HG02840 (cell line): Measurements from ENCODE around the gene WNT11.

Source experiments
- ATAC-seq: cut with Tn5 transposase; IDR thresholded peaks from one replicate; pipeline ENCODE4 v1.9.1; 2021; ENCODE audit warnings: mild to moderate bottlenecking, moderate library complexity, moderate number of reproducible peaks; ENCODE audit not compliant: unreplicated experiment, low FRiP score

Gene WNT11

GRCh38 chr11:76159303-76159937 is 46.9 kb downstream of the WNT11 start:
- no peak for ATAC-seq

DNA sequence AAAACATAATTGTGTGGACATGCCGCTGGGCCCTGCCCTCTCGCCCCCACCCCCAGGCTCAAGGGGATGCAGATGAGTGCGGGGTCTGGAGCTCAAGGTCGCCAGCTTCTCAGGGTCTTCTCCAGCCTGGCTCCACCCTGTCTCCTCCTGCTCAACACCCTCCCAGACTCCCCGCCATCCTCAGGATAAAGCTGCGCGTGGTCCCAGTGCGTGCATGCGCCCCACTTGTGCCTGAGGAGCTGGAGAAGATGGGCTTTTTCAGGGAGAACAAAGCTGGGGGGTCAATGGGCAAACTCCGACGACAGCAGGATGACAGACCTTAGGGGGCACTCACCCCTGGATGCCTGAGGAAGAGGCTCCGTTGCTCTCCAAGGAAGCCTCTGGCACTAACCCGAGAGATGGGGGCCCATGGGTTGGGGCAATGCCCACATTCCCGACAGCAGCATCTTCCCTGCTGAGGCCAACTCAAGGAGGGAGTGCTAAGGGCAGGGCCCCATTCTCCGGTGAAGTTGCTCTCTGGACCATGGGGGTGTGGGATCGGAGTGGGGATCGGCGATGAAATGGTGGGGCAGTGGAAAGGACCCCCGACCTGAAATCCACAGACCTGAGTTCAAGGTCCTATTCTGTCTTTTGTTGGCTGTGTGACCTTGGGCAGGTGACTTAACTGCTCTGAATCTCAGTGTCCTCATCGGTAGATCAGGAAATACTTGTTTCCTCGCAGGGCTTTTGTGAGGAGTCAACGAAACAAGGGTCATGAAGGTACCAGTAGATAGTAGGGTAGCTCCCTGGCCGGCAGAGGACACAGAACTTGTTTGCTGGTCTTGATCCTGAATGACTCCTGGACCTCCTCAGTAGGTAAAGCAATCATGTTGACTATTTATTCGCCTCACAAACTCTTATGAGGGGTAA is 47.7 kb downstream of the WNT11 start:
- ATAC-seq, result no peak

- ATAC-seq, result no peak
Observed at GRCh38 chr11:76157891-76158290, 48.4 kb downstream of the WNT11 start.

- ATAC-seq, result no peak
Observed at GRCh38 chr11:76156971-76157427, 49.3 kb downstream of the WNT11 start.

DNA sequence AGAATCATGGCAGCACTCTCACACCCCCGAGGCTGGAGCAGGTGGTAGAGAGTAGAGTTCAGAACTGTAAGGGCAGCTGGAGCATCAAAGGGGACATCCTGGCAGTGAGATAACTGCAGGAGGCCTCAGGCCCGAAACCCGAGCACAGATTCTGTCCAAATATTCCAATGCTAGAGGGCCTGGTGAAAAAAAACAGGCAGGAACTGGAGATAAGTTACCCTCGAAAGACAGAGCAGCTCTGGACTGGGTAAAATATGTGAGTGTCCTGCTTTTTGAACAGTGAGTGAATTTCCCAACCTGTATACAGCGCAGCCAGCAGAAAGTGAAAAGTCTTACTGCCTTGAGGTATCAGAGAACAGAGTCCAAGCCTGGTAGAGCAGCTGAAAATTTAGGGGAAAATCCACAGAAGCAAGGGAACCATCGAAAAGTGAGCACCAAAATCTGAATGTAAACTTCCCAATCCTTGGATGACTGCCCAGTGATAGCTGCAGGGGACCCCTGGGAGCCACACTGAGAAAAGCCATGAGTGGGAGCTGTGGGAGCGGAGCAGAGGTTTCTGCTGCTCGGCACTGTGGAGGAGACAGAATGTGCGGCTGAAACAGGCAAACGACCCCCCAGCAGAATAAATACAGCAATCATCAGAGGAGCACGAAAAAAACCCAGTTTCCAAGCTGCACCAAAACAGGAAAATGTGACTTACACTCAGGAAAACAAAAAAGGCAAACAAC is 50.6 kb downstream of the WNT11 start:
- ATAC-seq, result no peak

- no peak for ATAC-seq
Observed at GRCh38 chr11:76153571-76153923, 52.8 kb downstream of the WNT11 start.

- ATAC-seq, result no peak
Observed at GRCh38 chr11:76152741-76153570, 53.3 kb downstream of the WNT11 start.

DNA sequence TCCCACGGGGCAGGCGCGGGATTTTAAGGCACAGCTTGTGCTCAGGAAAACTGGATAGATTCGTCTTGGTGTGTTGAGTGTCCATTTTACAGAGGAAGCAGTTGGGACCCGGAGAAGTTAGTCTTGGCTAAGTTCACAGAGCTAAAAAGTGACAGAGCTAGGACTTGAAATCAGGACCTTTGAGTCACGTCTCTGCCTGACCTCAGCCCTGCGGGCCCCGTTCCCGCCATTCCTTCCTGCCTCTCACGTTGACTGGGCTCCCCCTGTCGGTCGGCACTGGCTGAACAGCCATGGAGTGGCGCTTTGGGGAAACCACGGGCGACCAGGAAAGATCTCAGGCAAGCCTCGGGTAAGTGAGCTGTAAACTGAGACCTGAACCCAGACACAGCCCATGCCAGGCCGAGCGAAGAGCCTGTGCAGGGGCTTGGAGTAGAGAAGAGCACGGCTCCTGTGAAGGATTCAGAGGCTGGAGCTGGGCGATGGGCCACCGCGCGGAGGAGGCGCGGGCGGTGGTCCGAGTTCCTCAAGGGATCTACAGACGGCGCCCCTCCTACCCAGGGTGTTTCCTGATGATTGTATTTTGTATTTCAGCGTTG is 54.1 kb downstream of the WNT11 start:
- peak; percentile 58 for ATAC-seq

- no peak for ATAC-seq
Observed at GRCh38 chr11:76151556-76152085, 54.7 kb downstream of the WNT11 start.

- ATAC-seq, result no peak
Observed at GRCh38 chr11:76150141-76150540, 56.2 kb downstream of the WNT11 start.

DNA sequence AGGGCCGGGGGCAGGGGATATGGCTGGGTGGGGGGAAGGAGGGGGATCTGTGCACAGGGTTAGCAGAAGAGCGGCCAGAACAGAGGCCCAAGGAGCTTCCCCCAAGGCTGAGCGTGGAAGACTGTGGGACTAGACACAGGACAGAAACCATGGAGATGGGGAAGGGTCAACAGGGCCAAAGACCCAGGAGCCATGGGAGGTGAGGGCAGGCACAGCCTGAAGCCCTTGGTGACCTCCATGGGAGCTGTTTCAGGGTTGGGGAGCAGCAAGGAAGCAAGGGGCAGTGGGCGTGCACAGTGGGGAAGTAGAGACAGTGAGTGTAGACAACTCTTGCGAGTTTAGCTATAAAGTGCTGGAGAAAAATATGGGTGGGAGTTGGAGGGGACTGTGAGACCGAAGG is 56.6 kb downstream of the WNT11 start:
- ATAC-seq, result no peak

DNA sequence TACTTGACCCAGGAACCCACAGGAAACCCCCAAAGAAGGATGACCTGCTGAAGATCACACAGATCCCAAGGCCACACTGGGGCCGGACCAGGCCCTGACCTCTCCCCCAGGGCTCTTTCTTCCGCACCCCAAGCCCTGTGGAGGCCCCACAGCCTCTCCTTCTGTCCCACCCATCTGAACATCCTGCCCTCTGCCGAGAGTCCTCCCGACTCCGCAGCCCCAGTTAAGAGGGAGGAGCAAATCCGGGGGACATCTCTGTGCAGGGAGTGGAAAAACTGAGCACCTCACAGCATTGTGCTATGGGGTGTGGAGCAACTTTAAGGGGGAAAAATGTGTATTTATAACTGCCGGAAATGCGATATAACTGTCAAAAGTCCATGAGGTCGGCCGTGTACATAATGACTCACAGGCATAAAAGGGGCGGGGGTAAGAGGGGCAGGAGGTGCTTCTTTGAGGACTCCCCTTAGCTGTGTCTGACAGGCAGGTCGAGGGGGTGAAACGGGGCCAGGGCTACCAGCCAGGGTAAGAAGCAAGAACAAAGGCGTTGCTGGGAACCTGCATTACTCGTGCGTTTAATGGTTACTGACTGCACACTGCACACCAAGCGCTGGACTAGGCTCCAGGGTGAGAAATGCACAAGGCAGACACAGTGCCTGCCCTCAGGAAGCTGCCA is 57.2 kb downstream of the WNT11 start:
- no peak for ATAC-seq

GRCh38 chr11:76148231-76148630 is 58.1 kb downstream of the WNT11 start:
- ATAC-seq, result no peak

- ATAC-seq, result no peak
Observed at GRCh38 chr11:76147106-76147740, 59.1 kb downstream of the WNT11 start.

DNA sequence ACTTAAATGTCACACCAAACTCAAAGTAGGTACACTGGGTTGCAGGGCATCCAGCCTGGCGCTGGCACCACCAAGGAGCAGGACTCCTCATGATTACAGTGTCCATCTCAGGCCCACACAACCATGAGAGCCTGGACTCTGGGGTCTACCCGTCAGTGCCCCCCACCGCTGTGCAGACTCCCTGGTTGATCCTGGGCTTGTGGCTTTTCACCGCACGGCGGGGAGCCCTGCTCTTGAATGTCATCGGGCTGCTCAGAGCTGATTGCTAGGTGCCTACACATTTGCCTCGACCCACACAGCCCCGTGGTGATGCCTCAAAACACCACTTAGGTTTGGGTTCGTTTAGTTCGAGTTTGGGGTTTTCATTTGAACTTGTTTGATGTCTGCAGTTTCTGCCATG is 63.0 kb downstream of the WNT11 start:
- no peak for ATAC-seq

- ATAC-seq, result no peak
Observed at GRCh38 chr11:76141901-76142588, 64.3 kb downstream of the WNT11 start.

GRCh38 chr11:76140912-76141574 is 65.3 kb downstream of the WNT11 start:
- no peak for ATAC-seq

DNA sequence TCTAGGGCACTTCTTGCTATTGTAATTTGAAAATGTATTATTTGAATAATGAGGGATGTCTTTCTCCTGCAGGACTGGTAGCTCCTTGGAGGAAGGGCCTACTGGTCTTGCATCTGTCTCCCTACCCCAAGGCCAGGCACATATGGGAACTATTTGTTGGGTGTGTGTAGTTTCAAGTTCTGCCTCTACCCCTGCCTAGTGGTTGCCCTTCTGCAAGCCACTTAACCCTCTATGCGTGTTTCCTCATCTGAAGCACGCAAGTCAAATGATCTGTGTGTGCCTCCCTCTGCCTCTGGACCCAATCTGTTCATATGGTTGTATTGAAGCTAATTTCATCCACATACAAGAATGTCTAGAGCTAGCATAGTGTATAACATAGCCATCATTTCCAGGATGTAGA is 67.0 kb downstream of the WNT11 start:
- no peak for ATAC-seq
